ENCODE measurements around the gene BICD1. TPM values are rescaled to one million over a fixed set of nuclear protein-coding genes. Genes with fewer than 3 reads are reported as not detected.

Gene BICD1
- total and polyA plus RNA-seq, 2 donors (not counting 1 experiment from before 2014, with no cell fraction given): 11.1 to 12.4 TPM

DNA sequence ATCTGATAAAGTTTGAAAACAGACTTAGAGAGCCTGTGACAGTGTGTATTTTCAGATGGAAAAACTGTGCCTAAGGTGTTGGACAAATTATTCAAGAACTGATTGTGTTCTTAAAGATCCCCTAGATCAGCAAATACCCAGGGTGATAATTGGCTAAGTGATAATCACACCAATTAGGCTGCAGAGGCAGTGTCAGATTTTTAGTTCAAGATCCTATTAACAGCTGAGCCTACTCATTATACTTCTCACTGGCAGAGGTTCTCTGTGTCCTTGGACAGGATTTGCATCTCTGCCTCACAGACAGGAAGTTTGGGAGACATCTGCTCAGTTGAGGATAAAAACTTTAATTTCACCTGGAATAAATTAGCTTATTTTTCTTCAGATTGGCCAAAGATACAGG is 288.4 kb downstream of the BICD1 start:
- Histone ChIP-seq H3K4me1 (ENCODE audit: control insufficient read depth, extremely low read depth, insufficient read depth, low read length) (peaks cover 2% of the 10 kb centered on the region), H3K4me2 (ENCODE audit: extremely low read depth, insufficient read depth, low read length) (no peak overlapping the region), H3K79me2 (ENCODE audit: control insufficient read depth, insufficient read depth, low read length) (no peaks in the 10 kb centered on the region), H3K27me3 (ENCODE audit: control insufficient read depth, insufficient read depth, low read length) (peaks cover 3% of the 10 kb centered on the region), H3K9me3 (ENCODE audit: control insufficient read depth, insufficient read depth, low read depth, low read length) (no peaks in the 10 kb centered on the region), H3K27ac (ENCODE audit: insufficient read depth, low read length) (no peak overlapping the region), H3K9ac (ENCODE audit: insufficient read depth, low read length) (no peak overlapping the region), H3K36me3 (ENCODE audit: control insufficient read depth, insufficient read depth, low read length) (no peaks in the 10 kb centered on the region), H4K20me1 (ENCODE audit: control insufficient read depth, extremely low read depth, insufficient read depth, low read length) (no peaks in the 10 kb centered on the region), H2AFZ (ENCODE audit: low read length) (no peak overlapping the region), H3K4me3 (replicated peaks in 1 of 4; ENCODE audit: control extremely low read depth in 1 of 4, insufficient read depth in 1 of 4, low read depth in 3 of 4, low read length in 4 of 4) (no peak overlapping the region)
- TF ChIP-seq EZH2 (IDR thresholded peaks at IDR 0.05; ENCODE audit: low read length, missing control alignments): no peak
- TF ChIP-seq, protein P1, sequence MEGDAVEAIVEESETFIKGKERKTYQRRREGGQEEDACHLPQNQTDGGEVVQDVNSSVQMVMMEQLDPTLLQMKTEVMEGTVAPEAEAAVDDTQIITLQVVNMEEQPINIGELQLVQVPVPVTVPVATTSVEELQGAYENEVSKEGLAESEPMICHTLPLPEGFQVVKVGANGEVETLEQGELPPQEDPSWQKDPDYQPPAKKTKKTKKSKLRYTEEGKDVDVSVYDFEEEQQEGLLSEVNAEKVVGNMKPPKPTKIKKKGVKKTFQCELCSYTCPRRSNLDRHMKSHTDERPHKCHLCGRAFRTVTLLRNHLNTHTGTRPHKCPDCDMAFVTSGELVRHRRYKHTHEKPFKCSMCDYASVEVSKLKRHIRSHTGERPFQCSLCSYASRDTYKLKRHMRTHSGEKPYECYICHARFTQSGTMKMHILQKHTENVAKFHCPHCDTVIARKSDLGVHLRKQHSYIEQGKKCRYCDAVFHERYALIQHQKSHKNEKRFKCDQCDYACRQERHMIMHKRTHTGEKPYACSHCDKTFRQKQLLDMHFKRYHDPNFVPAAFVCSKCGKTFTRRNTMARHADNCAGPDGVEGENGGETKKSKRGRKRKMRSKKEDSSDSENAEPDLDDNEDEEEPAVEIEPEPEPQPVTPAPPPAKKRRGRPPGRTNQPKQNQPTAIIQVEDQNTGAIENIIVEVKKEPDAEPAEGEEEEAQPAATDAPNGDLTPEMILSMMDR (conservative IDR thresholded peaks at IDR 0.05 in 1 of 2, IDR thresholded peaks at IDR 0.05 in 1 of 2; ENCODE audit: low read depth in 1 of 2, low read length in 2 of 2): no peak
- DNase-seq (ENCODE audit: low read depth in 2 of 2): no peak

DNA sequence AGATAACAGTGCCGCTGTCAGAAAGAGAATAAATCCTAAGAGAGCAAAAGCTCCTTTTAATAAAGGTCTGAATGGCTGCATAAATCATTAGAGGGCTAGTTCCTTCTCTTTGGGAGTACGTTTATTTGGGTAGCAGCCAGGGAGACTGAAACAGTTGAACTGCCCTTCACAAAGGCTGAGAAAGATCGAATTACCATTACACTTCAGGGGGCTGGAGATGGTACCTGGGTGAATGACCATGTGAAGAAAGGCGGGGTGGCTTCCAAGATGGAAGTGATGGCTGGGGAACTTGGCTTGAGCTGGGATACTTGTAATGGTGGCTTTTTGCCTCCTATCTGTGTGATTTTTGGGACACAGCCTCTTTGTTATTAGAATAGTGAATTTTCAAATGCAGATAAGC is 291.0 kb downstream of the BICD1 start:
- Histone ChIP-seq H4K20me1 (ENCODE audit: control insufficient read depth, extremely low read depth, insufficient read depth, low read length) (no peaks in the 10 kb centered on the region), H3K4me2 (ENCODE audit: extremely low read depth, insufficient read depth, low read length) (no peak overlapping the region), H3K4me1 (ENCODE audit: control insufficient read depth, extremely low read depth, insufficient read depth, low read length) (peaks cover 2% of the 10 kb centered on the region), H3K27ac (ENCODE audit: insufficient read depth, low read length) (no peak overlapping the region), H3K4me3 (replicated peaks in 1 of 4; ENCODE audit: control extremely low read depth in 1 of 4, insufficient read depth in 1 of 4, low read depth in 3 of 4, low read length in 4 of 4) (no peak overlapping the region), H3K27me3 (ENCODE audit: control insufficient read depth, insufficient read depth, low read length) (peaks cover 7% of the 10 kb centered on the region), H3K9ac (ENCODE audit: insufficient read depth, low read length) (no peak overlapping the region), H2AFZ (ENCODE audit: low read length) (no peak overlapping the region), H3K79me2 (ENCODE audit: control insufficient read depth, insufficient read depth, low read length) (no peaks in the 10 kb centered on the region), H3K9me3 (ENCODE audit: control insufficient read depth, insufficient read depth, low read depth, low read length) (no peaks in the 10 kb centered on the region), H3K36me3 (ENCODE audit: control insufficient read depth, insufficient read depth, low read length) (no peaks in the 10 kb centered on the region)
- DNase-seq (ENCODE audit: low read depth in 2 of 2): no peak
- no peak for TF ChIP-seq EZH2 (IDR thresholded peaks at IDR 0.05; ENCODE audit: low read length, missing control alignments)
- TF ChIP-seq, protein P1 (conservative IDR thresholded peaks at IDR 0.05 in 1 of 2, IDR thresholded peaks at IDR 0.05 in 1 of 2; ENCODE audit: low read depth in 1 of 2, low read length in 2 of 2): no peak

DNA sequence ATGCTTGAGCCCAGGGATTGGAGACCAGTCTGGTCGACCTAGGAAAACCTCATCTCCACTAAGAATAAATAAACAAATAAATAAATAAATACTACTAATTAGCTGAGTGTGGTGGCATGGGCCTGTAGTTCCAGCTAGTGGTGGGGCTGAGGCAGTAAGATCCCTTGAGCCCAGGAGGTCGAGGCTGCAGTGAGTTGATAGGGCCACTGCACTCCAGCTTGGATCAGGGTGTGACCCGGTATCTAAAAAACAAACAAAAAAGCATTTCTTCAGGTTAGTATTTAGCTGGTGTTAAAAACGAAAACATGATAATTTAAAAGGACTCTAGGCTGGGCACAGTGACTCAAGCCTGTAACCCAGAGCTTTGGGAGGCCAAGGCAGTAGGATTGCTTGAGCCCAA is 291.5 kb downstream of the BICD1 start:
- Histone ChIP-seq H3K4me1 (ENCODE audit: control insufficient read depth, extremely low read depth, insufficient read depth, low read length) (peaks cover 2% of the 10 kb centered on the region), H3K27ac (ENCODE audit: insufficient read depth, low read length) (no peak overlapping the region), H3K4me3 (replicated peaks in 1 of 4; ENCODE audit: control extremely low read depth in 1 of 4, insufficient read depth in 1 of 4, low read depth in 3 of 4, low read length in 4 of 4) (no peak overlapping the region), H3K27me3 (ENCODE audit: control insufficient read depth, insufficient read depth, low read length) (peaks cover 7% of the 10 kb centered on the region), H3K9ac (ENCODE audit: insufficient read depth, low read length) (no peak overlapping the region), H2AFZ (ENCODE audit: low read length) (no peak overlapping the region), H4K20me1 (ENCODE audit: control insufficient read depth, extremely low read depth, insufficient read depth, low read length) (no peaks in the 10 kb centered on the region), H3K79me2 (ENCODE audit: control insufficient read depth, insufficient read depth, low read length) (no peaks in the 10 kb centered on the region), H3K36me3 (ENCODE audit: control insufficient read depth, insufficient read depth, low read length) (no peaks in the 10 kb centered on the region), H3K9me3 (ENCODE audit: control insufficient read depth, insufficient read depth, low read depth, low read length) (no peaks in the 10 kb centered on the region), H3K4me2 (ENCODE audit: extremely low read depth, insufficient read depth, low read length) (no peak overlapping the region)
- TF ChIP-seq, protein P1 (conservative IDR thresholded peaks at IDR 0.05 in 1 of 2, IDR thresholded peaks at IDR 0.05 in 1 of 2; ENCODE audit: low read depth in 1 of 2, low read length in 2 of 2): no peak
- no peak for TF ChIP-seq EZH2 (IDR thresholded peaks at IDR 0.05; ENCODE audit: low read length, missing control alignments)
- no peak for DNase-seq (ENCODE audit: low read depth in 2 of 2)
